Measurements from ENCODE around the gene CCNDBP1.
"Not testable (repeated sequence)": the region's sequence is repeated elsewhere in the genome, so short reads cannot be mapped to it uniquely, and the experiment has no call there.

CCNDBP1 gene

GRCh38 chr15:43196760-43197548, 11.8 kb downstream of the CCNDBP1 start:
- DNase-seq = no peak

DNA sequence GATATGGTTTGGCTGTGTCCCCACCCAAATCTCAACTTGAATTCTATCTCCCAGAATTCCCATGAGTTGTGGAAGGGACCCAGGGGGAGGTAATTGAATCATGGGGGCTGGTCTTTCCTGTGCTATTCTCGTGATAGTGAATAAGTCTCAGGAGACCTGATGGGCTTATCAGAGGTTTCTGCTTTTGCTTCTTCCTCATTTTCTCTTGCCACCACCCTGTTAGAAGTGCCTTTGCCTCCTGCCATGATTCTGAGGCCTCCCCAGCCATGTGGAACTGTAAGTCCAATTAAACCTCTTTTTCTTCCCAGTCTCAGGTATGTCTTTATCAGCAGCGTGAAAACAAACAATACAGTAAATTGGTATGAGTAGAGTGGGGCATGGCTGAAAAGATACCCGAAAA, 12.6 kb downstream of the CCNDBP1 start:
- DNase-seq = not testable (repeated sequence)

DNA sequence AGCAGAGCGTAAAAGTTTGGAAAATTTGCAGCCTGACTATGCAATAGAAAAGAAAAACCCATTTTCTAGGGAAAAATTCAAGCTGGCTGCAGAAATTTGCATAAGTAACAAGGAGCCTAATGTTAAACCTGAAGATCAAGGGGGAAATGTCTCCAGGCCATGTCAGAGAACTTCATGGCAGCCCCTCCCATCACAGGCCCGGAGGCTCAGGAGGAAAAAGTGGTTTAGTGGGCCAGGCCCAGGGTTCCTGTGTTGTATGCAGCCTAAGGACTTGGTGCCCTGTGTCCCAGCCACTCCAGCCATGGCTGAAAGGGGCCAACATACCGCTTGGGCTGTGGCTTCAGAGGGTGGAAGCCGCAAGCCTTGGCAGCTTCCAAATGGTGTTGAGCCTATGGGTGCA, 13.4 kb downstream of the CCNDBP1 start:
- not testable (repeated sequence) for DNase-seq

GRCh38 chr15:43198992-43199391, 13.8 kb downstream of the CCNDBP1 start:
- no peak for DNase-seq

GRCh38 chr15:43199945-43200488, 14.8 kb downstream of the CCNDBP1 start:
- DNase-seq = no peak

- peak; percentile 5 for DNase-seq
These were observed 19.1 kb downstream of the CCNDBP1 start for GRCh38 chr15:43204016-43204901.

- no peak for DNase-seq
These were observed 20.9 kb downstream of the CCNDBP1 start for GRCh38 chr15:43206054-43206453.

DNA sequence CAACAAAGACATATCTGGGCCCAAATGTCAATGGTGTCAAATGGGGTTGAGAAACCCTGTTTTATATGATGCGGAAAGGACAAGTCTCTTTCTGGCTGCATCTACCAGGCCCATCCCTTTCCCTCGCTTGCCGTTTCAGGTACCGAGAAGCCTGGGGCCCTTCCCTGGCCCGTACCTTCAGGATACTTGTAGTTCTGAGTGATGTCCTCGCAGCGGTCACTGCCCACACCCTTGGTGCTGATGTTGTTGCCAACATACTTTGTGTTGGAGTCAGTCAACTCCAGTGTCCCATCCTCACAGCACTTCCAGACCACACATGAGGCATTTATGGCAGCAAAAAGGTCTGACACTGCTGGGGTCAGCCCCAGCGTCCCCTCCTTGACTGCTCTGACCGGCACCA, 21.8 kb downstream of the CCNDBP1 start:
- DNase-seq = no peak

- no peak for DNase-seq
These were observed 23.1 kb downstream of the CCNDBP1 start for GRCh38 chr15:43208052-43209002.

GRCh38 chr15:43209059-43209824, 24.0 kb downstream of the CCNDBP1 start:
- no peak for DNase-seq

GRCh38 chr15:43210172-43210745, 25.1 kb downstream of the CCNDBP1 start:
- no peak for DNase-seq

DNA sequence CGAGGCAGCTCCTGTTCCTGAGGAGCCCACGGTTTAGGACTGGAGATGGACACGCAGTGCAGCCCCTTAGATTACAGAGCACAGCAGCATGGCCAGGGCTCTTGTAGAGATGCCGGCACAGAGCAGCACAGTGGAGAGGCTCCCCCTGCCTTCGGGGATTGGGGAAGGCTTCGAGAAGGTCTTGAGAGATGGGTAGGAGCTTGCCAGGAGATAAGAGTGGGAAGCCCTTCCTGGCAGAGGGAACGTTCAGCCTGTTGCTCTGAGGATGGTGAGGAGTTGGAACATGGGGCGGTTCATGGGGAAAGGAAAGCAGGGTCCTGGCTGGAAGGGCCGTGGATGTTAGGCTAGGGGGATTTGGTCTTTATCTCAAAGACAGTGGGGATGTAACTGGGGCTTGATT, 25.6 kb downstream of the CCNDBP1 start:
- DNase-seq = no peak

- DNase-seq = no peak
These were observed 26.1 kb downstream of the CCNDBP1 start for GRCh38 chr15:43211224-43211735.

GRCh38 chr15:43212299-43212698, 27.1 kb downstream of the CCNDBP1 start:
- peak; percentile 8 for DNase-seq

- DNase-seq = no peak
These were observed 27.7 kb downstream of the CCNDBP1 start for GRCh38 chr15:43212951-43213350.

DNA sequence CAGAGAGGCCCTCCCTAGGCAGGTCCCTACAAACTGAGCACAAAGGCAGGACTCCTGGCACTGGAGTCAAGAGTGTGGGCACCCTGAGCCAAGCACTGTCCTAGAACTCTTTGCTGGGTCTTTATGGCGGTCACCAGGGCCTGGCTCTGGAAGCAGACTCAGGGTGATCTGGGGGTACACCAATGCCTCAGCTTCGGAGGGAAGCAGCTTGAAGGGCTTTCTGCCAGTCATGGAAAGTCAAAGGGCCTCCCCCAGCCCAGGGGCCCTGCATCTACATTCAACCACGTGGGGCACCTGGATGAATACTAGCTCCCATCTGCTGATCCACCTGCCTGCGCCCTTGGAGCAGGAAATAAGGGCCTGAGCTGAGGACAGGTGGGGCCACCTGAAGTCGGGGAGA, 28.3 kb downstream of the CCNDBP1 start:
- no peak for DNase-seq

DNA sequence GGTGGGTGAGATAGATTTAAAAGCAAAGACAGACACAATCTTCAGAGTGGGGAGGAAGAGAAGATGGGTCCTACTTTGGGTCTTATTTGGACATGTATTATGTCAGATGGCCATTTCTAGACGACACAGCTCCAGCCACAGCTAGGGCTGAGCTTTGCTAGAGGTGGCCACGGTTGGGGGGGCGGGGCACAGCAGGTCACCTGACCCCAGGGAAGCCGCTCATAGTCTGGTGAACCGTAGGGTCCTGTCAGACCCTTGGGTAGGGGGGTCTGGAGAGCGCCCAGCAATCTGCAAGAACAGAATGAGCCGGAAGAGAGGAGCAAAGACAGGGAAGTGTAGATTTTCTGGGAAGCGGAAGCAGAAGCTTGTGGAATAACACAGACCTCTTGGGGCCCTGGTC, 29.0 kb downstream of the CCNDBP1 start:
- DNase-seq = no peak

DNA sequence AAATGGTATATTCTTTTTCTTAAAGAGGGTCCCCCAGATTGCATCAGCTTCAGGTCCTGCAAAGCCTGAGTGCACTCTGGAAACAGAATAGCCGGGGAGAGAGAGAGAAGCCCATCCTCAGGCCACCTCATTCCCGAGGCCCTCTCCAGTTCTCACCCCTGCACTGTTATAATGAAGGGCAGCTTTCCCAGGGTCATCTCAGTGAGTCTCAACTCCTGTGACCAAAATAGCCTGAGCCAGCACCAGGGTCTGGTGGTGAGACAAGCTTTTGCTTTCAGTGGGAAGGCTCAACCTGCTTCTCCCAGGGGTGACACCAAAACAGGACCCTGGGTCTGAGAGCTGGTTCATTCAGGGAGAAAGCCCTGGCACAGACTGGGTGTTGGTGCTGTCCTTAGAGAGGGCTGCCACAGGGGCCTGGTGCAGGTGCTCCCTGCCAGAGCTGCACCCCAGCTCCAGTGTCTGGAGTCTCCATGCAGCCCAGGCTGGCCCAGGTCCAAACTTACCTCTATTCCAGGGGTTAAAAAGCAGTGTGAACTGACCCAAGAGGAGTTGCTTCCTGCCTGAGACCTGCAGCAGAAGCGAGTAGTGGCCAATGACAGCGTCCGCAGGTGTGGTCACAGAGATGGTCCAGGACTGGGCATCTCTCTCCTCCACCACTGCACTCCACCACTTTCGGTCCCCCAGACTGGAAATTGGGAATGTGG, 29.5 kb downstream of the CCNDBP1 start:
- DNase-seq = no peak

DNA sequence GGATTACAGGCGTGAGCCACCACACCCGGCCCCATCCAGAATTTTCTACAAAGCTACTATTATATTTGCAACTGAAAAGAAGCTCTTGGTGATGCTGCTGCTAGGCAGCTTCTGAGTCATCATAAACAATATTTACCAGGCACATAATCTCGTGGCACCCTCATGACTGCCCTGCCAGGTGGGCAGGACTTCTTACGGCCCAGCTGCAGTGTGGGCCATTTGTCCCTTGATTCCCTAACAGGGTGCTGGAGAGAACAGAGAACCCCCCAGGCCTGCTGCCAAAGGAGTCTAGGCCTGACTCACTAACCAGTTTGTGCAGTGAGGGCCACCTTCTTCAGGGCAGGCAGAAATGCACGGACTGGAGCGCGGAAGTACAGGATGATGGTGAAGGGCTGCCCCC, 30.8 kb downstream of the CCNDBP1 start:
- DNase-seq = no peak

- DNase-seq = no peak
These were observed 33.9 kb downstream of the CCNDBP1 start for GRCh38 chr15:43218908-43219706.
